ENCODE results near the gene CGB7. TPM values are rescaled to one million over a fixed set of nuclear protein-coding genes. Genes with fewer than 3 reads are reported as not detected.
A peak's percentile ranks its signal among the peaks of the same experiment; 100 is the strongest.
"Not testable (repeated sequence)": the region's sequence is repeated elsewhere in the genome, so short reads cannot be mapped to it uniquely, and the experiment has no call there.

CGB7 gene
- total RNA-seq, 4 donors from 2014 or later = 0.22 to 4.4 (median 1.7) TPM; not detected in 1

- H3K9me3 ChIP-seq; H3K36me3 ChIP-seq; H3K4me1 ChIP-seq; H3K4me3 ChIP-seq; intact Hi-C loops (cut with DNase I); H3K27me3 ChIP-seq; H3K27ac ChIP-seq; DNase-seq: not testable (repeated sequence)
- WGBS, 2 donors = 100% methylated on average over 1 to 2 of the region's 15 CpGs
These were observed 14.0 kb downstream of the CGB7 start, which contains the start of gene CGB5 for GRCh38 chr19:49043548-49043947. CGB5 (plus strand) TSS chr19:49043848; CDS start chr19:49044210, 362 bp downstream.

- DNase-seq; H3K4me3 ChIP-seq; H3K4me1 ChIP-seq; intact Hi-C loops (cut with DNase I); H3K9me3 ChIP-seq; H3K36me3 ChIP-seq; H3K27ac ChIP-seq; H3K27me3 ChIP-seq: not testable (repeated sequence)
- 89% methylated on average over 1 of the region's 4 CpGs for WGBS, 2 donors
These were observed 14.9 kb downstream of the CGB7 start for GRCh38 chr19:49042666-49043065.

GRCh38 chr19:49042177-49042576, 15.4 kb downstream of the CGB7 start:
- Histone ChIP-seq H3K4me3 (no peak overlapping the region), H3K9me3 (no peaks in the 10 kb centered on the region), H3K4me1 (no peaks in the 10 kb centered on the region), H3K27me3 (peaks cover 0 to 6% (median 0%) of the 10 kb centered on the region in 4 donors), H3K36me3 (no peaks in the 10 kb centered on the region), H3K27ac (no peak overlapping the region)
- DNase-seq = no peak
- 43 to 59% methylated on average over 2 of the region's 17 CpGs for WGBS, 2 donors
- intact Hi-C loops (cut with DNase I) = no loop called here
- TF ChIP-seq POLR2A (IDR thresholded peaks at IDR 0.05) (no peak), CTCF (IDR thresholded peaks at IDR 0.05) (no peak)

GRCh38 chr19:49039736-49040135, 17.8 kb downstream of the CGB7 start:
- H3K27ac ChIP-seq; H3K36me3 ChIP-seq; H3K4me3 ChIP-seq; DNase-seq; H3K9me3 ChIP-seq; H3K4me1 ChIP-seq; intact Hi-C loops (cut with DNase I); H3K27me3 ChIP-seq: not testable (repeated sequence)
- 36 to 49% methylated on average over 6 of the region's 9 CpGs for WGBS, 2 donors

GRCh38 chr19:49038557-49039276, 18.8 kb downstream of the CGB7 start:
- intact Hi-C loops (cut with DNase I); H3K27ac ChIP-seq; H3K36me3 ChIP-seq; H3K4me3 ChIP-seq; H3K27me3 ChIP-seq; H3K4me1 ChIP-seq; H3K9me3 ChIP-seq; DNase-seq: not testable (repeated sequence)
- 83 to 89% methylated on average over 8 to 13 of the region's 26 CpGs for WGBS, 2 donors

- intact Hi-C loops (cut with DNase I); H3K4me1 ChIP-seq; DNase-seq; H3K27ac ChIP-seq; H3K4me3 ChIP-seq; H3K9me3 ChIP-seq; H3K27me3 ChIP-seq; H3K36me3 ChIP-seq: not testable (repeated sequence)
- 86 to 98% methylated on average over 1 to 6 of the region's 8 CpGs for WGBS, 2 donors
These were observed 19.4 kb downstream of the CGB7 start for GRCh38 chr19:49038111-49038510.

GRCh38 chr19:49036815-49037214, 20.7 kb downstream of the CGB7 start, which contains the start of gene CGB1:
CGB1 (minus strand) TSS chr19:49036895; CDS start chr19:49036711, 184 bp downstream.
- 44 to 73% methylated on average over 11 to 18 of the region's 18 CpGs for WGBS, 2 donors
- H3K4me3 ChIP-seq; DNase-seq; H3K36me3 ChIP-seq; H3K27ac ChIP-seq; H3K27me3 ChIP-seq; H3K4me1 ChIP-seq; H3K9me3 ChIP-seq; intact Hi-C loops (cut with DNase I): not testable (repeated sequence)
- TF ChIP-seq CTCF (IDR thresholded peaks at IDR 0.05) = peak in 5 of 6 experiments; percentile 26 to 56 (median 28)

Measured in esophagus squamous epithelium (tissue), 5 donors.